ENCODE measurements around the gene SHFL.

Gene SHFL

GRCh38 chr19:10110076-10110971, 24.2 kb downstream of the SHFL start:
- DNase-seq, result no peak

GRCh38 chr19:10110972-10111317, 24.8 kb downstream of the SHFL start:
- DNase-seq, result no peak

DNA sequence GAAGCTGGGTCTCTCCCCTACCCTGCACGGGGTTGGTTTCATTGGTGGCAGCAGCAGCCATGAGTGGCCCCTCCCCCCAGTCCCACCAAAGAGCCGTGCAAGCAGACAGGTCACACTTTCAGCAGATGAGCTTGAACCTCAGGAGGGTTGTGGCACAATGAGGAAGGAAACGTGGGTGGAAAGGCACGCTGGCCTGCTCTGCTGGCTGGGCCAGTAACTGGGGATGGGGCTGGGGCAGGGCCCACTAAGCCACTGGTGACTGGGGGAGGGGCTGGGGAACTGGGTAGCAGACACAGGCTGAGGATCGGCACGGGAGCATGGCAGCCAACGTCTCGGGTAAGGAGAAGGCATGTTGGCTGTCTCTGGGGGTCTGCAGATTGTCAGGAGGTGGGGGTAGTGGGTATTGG, 25.3 kb downstream of the SHFL start, which contains the start of gene P2RY11:
Gene P2RY11, plus strand, starts transcription at position 289 of the 407 bp plus-strand sequence. Its CDS starts 29 bp downstream, at position 318.
- no peak for DNase-seq

DNA sequence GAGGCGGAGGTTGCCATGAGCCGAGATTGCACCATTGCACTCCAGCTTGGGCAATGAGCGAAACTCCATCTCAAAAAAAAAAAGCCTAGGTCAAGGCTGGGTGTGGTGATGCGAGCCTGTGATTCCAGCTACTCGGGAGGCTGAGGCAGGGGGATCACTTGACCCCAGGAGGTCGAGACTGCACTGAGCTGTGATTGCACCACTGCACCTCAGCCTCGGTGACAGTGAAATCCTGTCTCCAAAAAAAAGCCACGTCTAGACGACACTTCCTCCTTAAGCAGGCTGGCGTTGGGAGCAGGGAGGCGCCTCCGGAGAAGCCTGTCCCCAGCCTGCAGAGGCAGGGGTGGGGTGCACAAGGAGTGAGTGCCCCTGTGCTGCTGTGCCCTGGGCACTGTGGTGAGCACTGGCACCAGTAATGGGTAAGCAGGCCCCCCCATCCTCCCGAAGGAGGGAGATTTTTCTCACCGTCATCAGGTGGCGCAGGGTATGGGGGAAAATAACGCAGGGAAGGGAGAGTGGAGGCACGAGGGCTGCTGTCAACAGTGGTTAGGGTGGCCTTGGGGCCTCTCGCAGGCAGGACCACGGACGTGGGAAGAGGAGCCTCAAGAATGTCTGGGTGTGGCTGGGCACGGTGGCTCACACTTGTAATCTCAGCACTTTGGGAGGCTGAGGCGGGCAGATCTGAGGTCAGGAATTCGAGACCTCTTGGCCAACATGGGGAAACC, 26.1 kb downstream of the SHFL start:
- no peak for DNase-seq

GRCh38 chr19:10112895-10113591, 26.9 kb downstream of the SHFL start:
- no peak for DNase-seq

DNA sequence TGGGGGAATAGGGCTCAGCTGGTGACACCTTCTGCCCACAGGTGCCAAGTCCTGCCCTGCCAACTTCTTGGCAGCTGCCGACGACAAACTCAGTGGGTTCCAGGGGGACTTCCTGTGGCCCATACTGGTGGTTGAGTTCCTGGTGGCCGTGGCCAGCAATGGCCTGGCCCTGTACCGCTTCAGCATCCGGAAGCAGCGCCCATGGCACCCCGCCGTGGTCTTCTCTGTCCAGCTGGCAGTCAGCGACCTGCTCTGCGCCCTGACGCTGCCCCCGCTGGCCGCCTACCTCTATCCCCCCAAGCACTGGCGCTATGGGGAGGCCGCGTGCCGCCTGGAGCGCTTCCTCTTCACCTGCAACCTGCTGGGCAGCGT, 27.5 kb downstream of the SHFL start:
- no peak for DNase-seq

- DNase-seq, result no peak
Observed at GRCh38 chr19:10113964-10114650, 28.0 kb downstream of the SHFL start.

GRCh38 chr19:10114651-10115391, 28.7 kb downstream of the SHFL start:
- DNase-seq, result no peak

DNA sequence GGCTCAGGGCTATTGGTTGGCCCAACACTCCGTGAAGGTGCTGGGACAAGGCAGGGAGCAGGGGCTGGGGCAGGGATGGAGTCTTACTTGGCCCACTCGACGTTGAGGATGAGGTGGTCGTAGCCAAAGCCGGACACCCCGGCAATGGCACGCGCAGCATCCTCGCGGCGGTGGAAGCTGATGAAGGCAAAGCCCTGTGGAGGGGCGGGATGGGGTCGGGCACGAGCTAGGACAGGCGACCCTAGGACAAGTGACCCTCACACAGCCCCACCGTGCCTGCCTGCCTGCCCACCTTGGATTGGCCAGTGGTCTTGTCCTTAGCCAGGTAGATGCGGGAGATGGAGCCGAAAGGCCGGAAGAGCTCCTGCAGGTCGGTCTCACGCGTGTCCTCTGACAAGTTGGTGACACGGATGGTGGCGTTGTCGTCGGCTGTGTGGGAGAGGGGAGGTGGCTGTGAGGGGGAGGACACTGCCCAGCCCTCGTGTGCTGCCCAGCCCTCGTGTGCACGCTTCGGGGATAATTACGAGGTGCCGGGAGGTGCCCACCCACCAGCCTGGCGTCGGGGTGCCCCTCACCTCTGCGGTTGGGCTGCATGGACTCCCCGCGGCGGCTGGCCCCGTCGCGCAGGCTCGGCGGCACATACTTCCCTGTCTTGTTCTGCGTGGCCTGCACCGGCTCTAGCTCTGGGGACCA, 29.4 kb downstream of the SHFL start:
- no peak for DNase-seq

DNA sequence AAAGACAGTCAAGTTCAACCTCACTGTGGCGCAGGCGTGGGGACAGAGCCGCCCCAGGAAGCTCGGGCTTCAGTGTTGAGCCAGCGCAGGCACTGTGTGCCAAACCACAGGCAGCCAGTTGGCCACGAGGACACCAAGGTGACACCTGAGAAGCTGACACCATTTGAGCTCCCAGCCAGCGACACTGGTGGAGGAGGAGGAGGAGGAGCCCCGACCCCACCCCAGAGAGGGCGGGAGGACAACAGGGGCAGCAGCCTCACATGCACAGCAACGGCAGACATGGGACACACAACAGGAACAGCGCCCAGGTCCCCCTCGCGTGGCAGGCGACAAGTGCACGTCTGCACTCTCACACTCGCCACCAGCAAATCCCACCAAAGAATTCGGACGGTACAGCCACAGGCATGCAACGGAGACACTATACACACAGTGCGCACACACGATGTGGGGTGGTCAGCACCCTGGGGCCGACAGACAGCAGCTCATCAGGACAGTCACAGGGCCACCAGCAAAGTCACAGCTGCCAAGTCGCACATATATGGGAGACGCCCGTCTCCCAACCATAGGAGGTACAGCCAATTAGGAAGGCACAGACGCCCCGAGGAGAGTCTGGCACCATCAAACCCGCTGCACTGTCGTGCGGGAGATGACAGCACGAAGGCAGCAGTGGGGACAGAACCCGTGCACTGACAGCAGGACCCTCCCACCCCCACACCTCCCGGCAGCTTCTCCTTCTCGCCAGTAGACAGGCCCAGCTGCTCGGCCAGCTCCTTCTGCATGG, 30.2 kb downstream of the SHFL start:
- no peak for DNase-seq

DNA sequence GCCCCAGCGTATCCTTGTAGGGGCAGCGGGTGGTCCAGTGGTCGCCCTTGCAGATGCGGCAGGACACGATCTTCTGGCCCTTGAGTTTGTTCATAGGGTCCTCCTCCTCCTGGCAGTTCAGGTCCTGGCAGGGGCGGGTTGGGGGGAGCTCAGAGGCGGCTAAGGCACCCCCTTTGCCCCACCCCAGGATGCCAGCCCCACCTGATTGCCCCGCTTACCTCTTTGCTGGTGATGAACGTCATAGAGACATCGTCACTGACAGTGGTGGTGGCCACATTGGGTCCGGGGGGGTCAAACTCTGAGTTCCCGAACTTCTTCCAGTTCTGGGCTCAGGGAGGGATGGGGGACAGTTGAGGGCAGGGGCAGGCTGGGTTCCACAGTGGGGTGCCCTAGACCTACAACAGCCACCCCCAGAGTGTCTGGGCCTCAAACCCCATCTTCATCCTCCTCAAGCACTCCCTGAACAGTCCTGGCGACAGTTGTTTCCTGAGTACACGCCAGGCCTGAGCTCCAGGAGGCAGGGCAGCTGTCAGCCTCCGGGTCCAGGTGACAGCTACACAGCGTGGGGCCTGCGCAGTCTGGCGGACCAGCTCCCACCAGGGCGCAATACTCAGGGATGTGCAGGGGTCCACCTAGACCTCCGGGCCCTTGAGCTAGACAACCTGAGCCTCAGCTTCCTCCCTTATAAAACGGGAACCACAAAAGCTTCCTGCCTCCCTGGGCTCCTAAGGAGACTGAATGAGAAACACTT, 30.9 kb downstream of the SHFL start:
- no peak for DNase-seq

- DNase-seq, result no peak
Observed at GRCh38 chr19:10118960-10119359, 32.8 kb downstream of the SHFL start.

DNA sequence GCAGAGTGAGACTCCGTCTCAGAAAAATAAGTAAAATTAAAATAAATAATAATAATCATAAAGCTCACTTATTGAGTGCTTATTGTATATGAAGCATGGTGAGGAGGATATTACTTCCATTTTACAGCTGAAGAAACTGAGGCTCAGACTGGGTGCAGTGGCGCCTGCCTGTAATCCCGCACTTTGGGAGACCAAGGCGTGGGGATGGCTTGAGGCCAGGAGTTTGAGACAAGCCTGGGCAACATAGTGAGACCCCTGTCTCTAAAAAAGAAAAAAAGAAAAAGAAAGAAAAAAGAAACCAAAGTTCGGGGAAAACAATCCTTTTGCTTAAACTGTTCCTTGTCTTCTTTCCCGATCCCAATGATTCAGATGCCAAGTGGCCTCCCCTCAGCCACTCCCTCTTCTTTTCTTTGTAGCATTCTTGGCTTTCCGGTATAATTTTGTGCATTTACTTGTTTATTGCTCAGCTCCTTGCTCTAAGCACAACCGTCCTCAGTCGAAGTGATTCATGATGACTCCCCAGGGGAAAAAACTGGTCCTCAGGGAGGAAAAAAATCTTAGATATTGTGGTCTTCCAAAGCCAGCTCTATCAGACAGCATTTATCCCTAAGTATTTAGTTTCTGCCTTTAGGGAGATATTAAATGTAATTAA, 34.5 kb downstream of the SHFL start:
- DNase-seq, result no peak

GRCh38 chr19:10122045-10122444, 35.9 kb downstream of the SHFL start:
- no peak for DNase-seq

- no peak for DNase-seq
Observed at GRCh38 chr19:10124429-10124828, 38.3 kb downstream of the SHFL start.

DNA sequence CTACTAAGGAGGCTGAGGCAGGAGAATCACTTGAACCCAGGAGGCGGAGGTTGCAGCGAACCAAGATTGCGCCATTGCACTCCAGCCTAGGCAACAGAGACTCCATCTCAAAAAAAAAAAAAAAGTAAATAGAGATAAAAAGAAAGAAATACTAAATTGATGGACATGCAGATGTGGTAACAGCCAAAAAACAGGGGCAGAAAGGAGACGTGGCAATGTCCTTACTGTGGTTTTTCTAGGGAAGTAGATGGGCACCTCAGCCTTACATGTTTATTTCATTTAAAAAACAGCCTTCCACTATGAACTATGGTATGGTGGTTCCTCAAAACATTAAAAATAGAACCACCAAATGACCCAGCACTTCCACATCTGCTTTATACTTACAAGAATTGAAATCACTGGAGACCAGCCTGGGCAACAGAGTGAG, 40.1 kb downstream of the SHFL start:
- DNase-seq, result no peak

DNA sequence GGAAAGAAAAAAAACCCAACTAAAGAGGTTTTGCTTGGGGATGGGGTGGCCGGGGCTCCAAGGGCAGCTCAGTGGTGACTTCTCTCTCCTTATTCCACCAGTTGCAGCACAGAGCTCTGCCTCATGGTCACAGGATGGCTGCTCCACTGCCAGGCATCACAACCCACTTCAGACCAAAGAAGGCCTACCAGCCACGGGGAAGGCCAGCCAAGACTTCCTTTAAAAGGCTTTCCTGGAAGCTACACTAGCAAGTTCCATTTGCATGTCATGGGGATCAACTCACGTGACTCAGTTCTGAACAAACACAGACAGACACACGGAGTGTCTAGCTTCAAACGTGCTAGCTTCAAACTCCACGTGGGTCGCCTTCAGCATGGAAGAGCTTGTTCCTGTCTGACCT, 46.8 kb downstream of the SHFL start:
- no peak for DNase-seq

DNA sequence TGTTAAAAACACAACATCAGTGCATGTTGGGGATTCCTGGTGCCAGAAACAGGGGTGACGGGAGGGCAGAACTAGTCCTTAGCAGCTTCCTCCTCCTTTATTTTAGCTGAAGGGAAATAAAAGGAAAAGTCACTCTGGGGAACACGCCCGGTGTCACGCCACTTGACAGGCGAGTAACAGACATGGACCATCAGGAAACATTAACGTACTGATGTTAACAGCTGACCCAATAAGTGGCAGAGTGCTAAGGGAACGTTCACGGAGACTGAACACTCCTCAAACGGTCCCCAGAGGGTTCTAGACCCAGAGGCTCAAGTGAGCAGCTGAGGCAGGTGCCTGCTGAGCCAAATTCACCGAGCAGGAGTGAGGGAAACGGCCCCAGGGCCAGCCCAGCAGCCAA, 47.5 kb downstream of the SHFL start:
- DNase-seq, result no peak

DNA sequence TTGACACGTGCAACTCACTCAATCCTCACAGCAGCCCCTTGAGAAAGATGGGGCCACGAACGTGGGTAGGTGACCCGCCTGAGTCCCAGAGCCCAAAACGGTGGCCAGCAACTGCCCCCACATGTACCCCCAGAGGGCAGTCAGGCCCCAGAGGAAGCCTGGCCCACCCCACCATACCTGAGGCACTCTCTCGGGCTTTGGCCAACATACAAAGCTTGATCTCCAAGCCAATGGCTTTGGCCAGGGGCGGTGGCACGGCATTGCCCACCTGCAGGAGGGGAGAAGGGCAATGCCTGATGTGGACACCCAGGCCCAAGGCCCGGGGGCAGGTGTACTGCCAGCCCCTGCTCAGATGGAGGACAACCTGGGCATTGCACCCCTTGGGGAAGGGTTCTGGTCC, 47.9 kb downstream of the SHFL start:
- no peak for DNase-seq

Measured in NCI-H1694 (cell line).